K562 (cell line): ENCODE results near the gene ELK4. TPM values are rescaled to one million over a fixed set of nuclear protein-coding genes. Genes with fewer than 3 reads are reported as not detected.

Experiments
- BACH1 ChIP-seq: fragments of 200-800 bp; sonication (Bioruptor generic); IDR thresholded peaks from 2 replicates; pipeline ENCODE4 v1.6.1; 2016; ENCODE audit warnings: missing genetic modification characterization, missing compliant biosample characterization
- BDP1 ChIP-seq: IDR thresholded peaks from 3 replicates; pipeline ENCODE4 v1.6.1; 2011; ENCODE audit not compliant: insufficient read length, insufficient read depth
- CBX1 ChIP-seq: sonication (generic); IDR thresholded peaks from 2 replicates; pipeline ENCODE4 v1.6.1; 2016; ENCODE audit warnings: antibody characterized with exemption, low read depth, mild to moderate bottlenecking
- DACH1 ChIP-seq: fragments of 450-650 bp; IDR thresholded peaks from 2 replicates; pipeline ENCODE4 v1.6.1; 2018; ENCODE audit not compliant: partially characterized antibody
- ELF4 ChIP-seq: fragments of 450-650 bp; formaldehyde crosslinking; IDR thresholded peaks from 2 replicates; pipeline ENCODE4 v1.4.0; 2022; ENCODE audit warnings: missing genetic modification characterization
- FOXP1 ChIP-seq: sonication (generic); formaldehyde crosslinking; IDR thresholded peaks from 2 replicates; pipeline ENCODE4 v1.8.0; 2022; ENCODE audit warnings: mild to moderate bottlenecking, missing genetic modification reagents
- HDAC2 ChIP-seq: fragments of 450-650 bp; IDR thresholded peaks from 2 replicates; pipeline ENCODE4 v1.6.1; 2016; ENCODE audit warnings: mild to moderate bottlenecking
- HDAC3 ChIP-seq: fragments of 450-650 bp; IDR thresholded peaks from 2 replicates; pipeline ENCODE4 v1.6.1; 2018; ENCODE audit warnings: borderline replicate concordance, mild to moderate bottlenecking, moderate library complexity; ENCODE audit not compliant: partially characterized antibody
- MCM3 ChIP-seq: fragments of 450-650 bp; IDR thresholded peaks from 2 replicates; pipeline ENCODE4 v1.6.1; 2016
- MED1 ChIP-seq: sonication (generic); formaldehyde crosslinking; IDR thresholded peaks from 2 replicates; pipeline ENCODE4 v1.8.1; 2023; ENCODE audit warnings: missing genetic modification reagents, borderline replicate concordance
- NFRKB ChIP-seq: fragments of 450-650 bp; IDR thresholded peaks from 2 replicates; pipeline ENCODE4 v1.6.1; 2016; ENCODE audit warnings: low read depth
- PRPF4 ChIP-seq: fragments of 200-400 bp; formaldehyde crosslinking; IDR thresholded peaks from one replicate; pipeline ENCODE4 v1.6.1; 2017; ENCODE audit warnings: low read length, low read depth, mild to moderate bottlenecking; ENCODE audit not compliant: insufficient read depth, poor library complexity, severe bottlenecking
- PYGO2 ChIP-seq: fragments of 450-650 bp; IDR thresholded peaks from 2 replicates; pipeline ENCODE4 v1.6.1; 2016; ENCODE audit warnings: mild to moderate bottlenecking, missing genetic modification characterization, moderate library complexity, missing compliant biosample characterization
- RBFOX2 ChIP-seq: fragments of 200-400 bp; formaldehyde crosslinking; IDR thresholded peaks from 2 replicates; pipeline ENCODE4 v1.6.1; 2017; ENCODE audit warnings: low read depth, mild to moderate bottlenecking, low read length, moderate library complexity
- RBM14 ChIP-seq: fragments of 200-400 bp; formaldehyde crosslinking; IDR thresholded peaks from 2 replicates; pipeline ENCODE4 v1.6.1; 2018; ENCODE audit warnings: low read depth, mild to moderate bottlenecking, low read length, moderate library complexity, borderline replicate concordance; ENCODE audit not compliant: insufficient read depth
- RHOXF2B ChIP-seq: fragments of 250-450 bp; sonication (Bioruptor Pico); conservative IDR thresholded peaks from 2 replicates; pipeline ENCODE4 v1.5.1; 2021
- SMARCA5 ChIP-seq: fragments of 450-650 bp; IDR thresholded peaks from 2 replicates; pipeline ENCODE4 v1.6.1; 2016
- SNIP1 ChIP-seq: fragments of 450-650 bp; IDR thresholded peaks from 2 replicates; pipeline ENCODE4 v1.7.1; 2017; ENCODE audit warnings: low read depth, mild to moderate bottlenecking
- SRSF7 ChIP-seq: fragments of 200-400 bp; formaldehyde crosslinking; optimal IDR thresholded peaks from 2 replicates; pipeline ENCODE3; 2017; ENCODE audit warnings: mild to moderate bottlenecking, low read depth, low read length
- UBTF ChIP-seq, 2 experiments: IDR thresholded peaks; 2 replicates each; pipeline ENCODE4 v1.6.1; 2012; ENCODE audit warnings: improper control_type of control experiment in 2 of 2, low read depth in 2 of 2, low read length in 2 of 2, borderline replicate concordance in 1 of 2
- ZNF133 ChIP-seq: fragments of 250-450 bp; sonication (Bioruptor Pico); IDR thresholded peaks from 2 replicates; pipeline ENCODE4 v1.4.0; 2020; ENCODE audit warnings: mild to moderate bottlenecking
- ZNF224 ChIP-seq: sonication (generic); formaldehyde crosslinking; IDR thresholded peaks from 2 replicates; pipeline ENCODE4 v1.8.0; 2022; ENCODE audit warnings: mild to moderate bottlenecking, missing genetic modification reagents
- ZNF778 ChIP-seq: fragments of 450-650 bp; formaldehyde crosslinking; IDR thresholded peaks from 2 replicates; pipeline ENCODE4 v1.4.0; 2020; ENCODE audit warnings: mild to moderate bottlenecking, moderate library complexity
- polyA plus RNA-seq, 8 experiments: library from polyadenylated mRNA; depleted of rRNA in 4 of 8; stranded (reverse) in 5 of 8; unstranded in 3 of 8; fragments of >200 nt; fragmentation: Nextera tagmentation in 2 of 8; fragmentation: Illumina TruSeq in 1 of 8; extraction: Ambion mirVana in 2 of 8; extraction: Trizol in 1 of 8; gene quantifications; 2 replicates each; pipeline versions ENCODE4 v1.2.1 to v1.2.3, GENCODE V29; 2011 to 2014; ENCODE audit warnings: inconsistent platforms in 1 of 8, missing spikeins in 1 of 8
- total RNA-seq, 7 experiments: library from RNA; depleted of rRNA in 6 of 7; stranded (reverse); fragments of >200 nt in 6 of 7; fragmentation: Illumina TruSeq in 2 of 7; extraction: Trizol in 2 of 7; gene quantifications; 2 replicates each; pipeline versions ENCODE4 v1.2.1 to v1.2.3, GENCODE V29; 2011 to 2021; ENCODE audit warnings: low replicate concordance in 1 of 7
- TF ChIP-seq, protein P1 (sequence below): fragments of 250-450 bp; sonication (Bioruptor Pico); IDR thresholded peaks from 2 replicates; pipeline ENCODE4 v1.5.0; 2021; ENCODE audit warnings: mild to moderate bottlenecking, moderate library complexity

The ELK4 gene
- total and polyA plus RNA-seq, 9 of the 15 experiments (the other 6 are each of a cell fraction or from before 2014, with no cell fraction given) = 2.0 to 21.7 (median 9.2) TPM

DNA sequence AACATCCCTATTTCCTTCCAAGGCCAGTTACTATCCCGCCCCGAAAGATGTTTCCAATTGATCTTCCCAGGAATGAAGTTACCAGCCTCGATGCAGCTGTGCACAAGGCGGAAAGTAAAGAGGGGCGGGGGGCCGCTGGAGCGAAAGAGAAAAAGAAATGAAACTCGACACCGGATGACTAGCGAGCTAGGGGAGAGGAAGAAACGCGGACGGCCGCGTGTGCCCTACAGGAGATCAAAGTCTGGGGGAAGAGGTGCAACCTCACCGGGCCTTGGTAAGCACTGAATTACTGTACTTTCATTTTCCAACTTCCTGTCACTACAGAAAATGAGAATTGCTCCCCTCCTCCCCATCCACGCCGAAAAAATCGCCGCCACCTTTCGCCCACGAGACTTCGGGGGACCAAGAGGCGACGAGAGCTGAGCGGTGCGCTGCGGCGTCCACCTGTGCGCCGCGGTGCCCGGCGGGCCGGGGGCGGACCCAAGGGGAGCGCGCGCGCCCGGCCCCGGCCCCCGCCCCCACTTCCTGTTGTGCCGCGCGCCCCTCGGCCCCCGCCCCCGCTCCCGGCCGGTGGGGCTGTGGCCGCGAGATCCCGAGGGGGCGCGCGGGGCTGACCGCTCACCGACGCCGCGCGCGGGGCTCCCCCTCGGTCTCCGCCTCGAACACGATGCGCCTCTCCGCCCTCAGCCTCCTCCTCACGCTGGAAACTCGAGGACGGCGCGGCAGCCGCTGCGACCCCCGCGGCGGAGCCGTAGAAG lies 622 bp downstream of the ELK4 start (continued):
- no peak; the same call in 1 of the 2 replicates for TF ChIP-seq FOXP1 (CRISPR knock-in tag)
- TF ChIP-seq UBTF (IDR thresholded peaks at IDR 0.05; ENCODE audit: borderline replicate concordance in 1 of 2, low read depth in 2 of 2, low read length in 2 of 2) = peak in 1 of 2 experiments; percentile 57; a peak in 1 of 4 replicates
- TF ChIP-seq HDAC3 = no peak
- no peak for TF ChIP-seq MED1 (CRISPR knock-in tag)
- TF ChIP-seq PYGO2 (tag) = no peak
- TF ChIP-seq SNIP1 = no peak
- no peak for TF ChIP-seq ELF4 (CRISPR knock-in tag)
- TF ChIP-seq ZNF778 = no peak
- TF ChIP-seq SMARCA5 = no peak
- TF ChIP-seq ZNF224 (CRISPR knock-in tag) = peak; percentile 65; the same call in 1 of the 2 replicates
- TF ChIP-seq SRSF7 = no peak
- TF ChIP-seq, protein P1, sequence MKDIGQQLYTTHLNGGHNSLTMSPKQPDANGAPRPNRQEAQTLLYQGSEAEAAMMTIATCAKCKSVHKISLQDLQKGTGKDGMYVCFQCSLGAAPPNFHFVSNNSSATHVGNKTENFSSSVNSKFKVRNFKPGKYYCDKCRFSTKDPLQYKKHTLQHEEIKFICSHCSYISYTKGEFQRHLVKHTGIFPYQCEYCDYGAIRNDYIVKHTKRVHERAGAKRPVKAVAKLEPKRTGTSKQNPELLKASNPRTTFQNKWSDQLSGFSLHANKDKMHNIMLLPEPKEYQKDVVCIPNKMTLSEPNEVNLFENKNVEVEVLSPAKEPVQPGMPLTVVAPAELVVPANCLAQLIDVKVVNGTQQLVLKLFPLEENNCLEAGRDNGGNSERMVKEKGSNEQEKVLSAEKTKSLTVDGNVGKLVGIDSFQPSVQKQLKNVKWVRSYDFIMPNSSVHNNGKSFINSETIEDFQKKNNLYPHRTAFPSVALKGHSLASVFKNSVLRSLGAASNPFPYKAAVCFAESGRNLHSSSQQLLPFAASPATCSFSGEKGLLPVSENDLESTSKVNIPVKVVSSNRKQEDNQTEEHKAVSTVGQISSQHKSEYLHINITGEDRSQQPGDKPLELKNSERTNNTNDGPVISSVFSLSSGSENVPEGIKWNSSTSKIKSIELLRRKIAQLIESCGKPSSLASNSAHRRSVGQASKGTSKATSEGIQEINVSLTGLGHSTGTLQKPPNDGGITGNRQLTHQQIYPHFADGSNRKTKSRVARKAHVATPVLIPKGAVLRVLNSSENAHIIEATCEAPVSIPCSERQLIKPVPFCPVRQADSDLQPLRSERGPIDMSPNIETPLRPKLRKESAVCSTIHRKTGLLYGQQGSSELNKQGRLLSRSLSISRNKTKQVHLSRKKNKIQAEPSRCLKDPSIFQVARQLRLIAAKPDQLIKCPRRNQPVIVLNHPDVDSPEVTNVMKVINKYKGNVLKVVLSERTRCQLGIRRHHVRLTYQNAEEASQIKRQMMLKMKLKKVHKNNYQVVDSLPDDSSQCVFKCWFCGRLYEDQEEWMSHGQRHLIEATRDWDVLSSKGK (CRISPR knock-in tag) = no peak
- TF ChIP-seq RHOXF2B (CRISPR knock-in tag) = no peak
- TF ChIP-seq BDP1 = no peak
- TF ChIP-seq CBX1 = 0 out of 2 replicates have a peak, but pooled peaks have one; percentile 57
- TF ChIP-seq BACH1 (tag) = no peak
- TF ChIP-seq NFRKB = peak; percentile 58; the same call in 1 of the 2 replicates
- TF ChIP-seq MCM3 = no peak
- no peak for TF ChIP-seq DACH1
- TF ChIP-seq PRPF4 = no peak
- TF ChIP-seq ZNF133 = no peak
- no peak for TF ChIP-seq RBM14
- TF ChIP-seq HDAC2 = 0 out of 2 replicates have a peak, but pooled peaks have one; percentile 62
- TF ChIP-seq RBFOX2 = no peak
